OCI-LY3 (cell line): Measurements from ENCODE around the gene FAM13C.

ENCODE experiments used
- H2AFZ ChIP-seq: fragments of 200-600, 300-600 bp; shearing (Covaris generic); 2 replicates; pipeline ENCODE4 v1.6.0; 2014; ENCODE audit warnings: antibody characterized with exemption, low read depth, low read length
- H3K27ac ChIP-seq: fragments of 200-600, 300-600 bp; sonication (generic); 2 replicates; pipeline ENCODE4 v1.5.1; 2014; ENCODE audit warnings: mild to moderate bottlenecking, low read length, moderate library complexity, mixed read lengths
- H3K27me3 ChIP-seq: fragments of 200-600, 300-600 bp; sonication (generic); 2 replicates; pipeline ENCODE4 v1.6.1; 2014; ENCODE audit warnings: low read depth, low read length, mixed read lengths
- H3K36me3 ChIP-seq: fragments of 200-600, 300-600 bp; sonication (generic); replicated peaks from 2 replicates; pipeline ENCODE3; 2014; ENCODE audit warnings: low read depth, low read length, mixed read lengths
- H3K4me1 ChIP-seq: fragments of 300-600, 200-600 bp; sonication (generic); 2 replicates; pipeline ENCODE4 v1.6.1; 2014; ENCODE audit warnings: low read length, mixed read lengths
- H3K4me2 ChIP-seq: fragments of 200-600, 300-600 bp; sonication (generic); 2 replicates; pipeline ENCODE4 v1.6.1; 2014; ENCODE audit warnings: low read length, mixed read lengths
- H3K4me3 ChIP-seq: fragments of 300-600, 200-600 bp; sonication (generic); 2 replicates; pipeline ENCODE4 v1.5.1; 2014; ENCODE audit warnings: antibody characterized with exemption, mild to moderate bottlenecking, low read length, moderate library complexity
- H3K79me2 ChIP-seq: fragments of 300-600, 200-600 bp; shearing (Covaris generic); 2 replicates; pipeline ENCODE4 v1.6.1; 2014; ENCODE audit warnings: mild to moderate bottlenecking, low read length, mixed read lengths
- H3K9ac ChIP-seq: fragments of 300-600, 200-600 bp; shearing (Covaris generic); 2 replicates; pipeline ENCODE4 v1.6.0; 2014; ENCODE audit warnings: mild to moderate bottlenecking, low read length, moderate library complexity
- H3K9me3 ChIP-seq: fragments of 200-600, 300-600 bp; shearing (Covaris generic); 2 replicates; pipeline ENCODE4 v1.6.1; 2014; ENCODE audit warnings: low read length, mixed read lengths; ENCODE audit not compliant: insufficient read depth
- H4K20me1 ChIP-seq: fragments of 200-600, 300-600 bp; sonication (generic); 2 replicates; pipeline ENCODE4 v1.6.1; 2016; ENCODE audit warnings: low read length, mixed read lengths; ENCODE audit not compliant: insufficient read depth
- CTCF ChIP-seq: fragments of 200-600, 300-600 bp; sonication (generic); IDR thresholded peaks from 2 replicates; pipeline ENCODE4 v1.5.1; 2014; ENCODE audit warnings: antibody characterized with exemption, low read length, low read depth
- EZH2phosphoT487 ChIP-seq: fragments of 200-600 bp; shearing (Covaris generic); IDR thresholded peaks from 2 replicates; pipeline ENCODE4 v1.6.1; 2018; ENCODE audit warnings: antibody characterized with exemption, mixed run types, low read depth

The FAM13C gene

DNA sequence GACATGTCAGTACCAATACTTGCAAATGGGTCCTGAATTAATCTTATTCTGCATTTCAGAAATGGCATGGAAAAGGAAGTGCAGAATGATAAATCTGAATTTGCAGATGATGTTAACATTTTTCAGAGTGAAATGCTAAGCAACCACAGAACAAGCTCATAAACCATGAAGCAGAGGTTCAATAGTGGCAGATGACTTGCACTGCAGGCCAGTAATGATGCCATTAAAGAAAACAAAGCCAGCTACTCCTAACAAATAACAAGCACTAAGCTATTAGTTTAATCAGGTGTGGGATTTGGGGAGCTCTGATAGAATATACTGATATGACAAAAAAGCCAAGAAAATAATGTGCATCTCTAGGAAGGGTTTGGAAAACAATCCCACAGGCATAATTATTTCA lies 85.4 kb downstream of the FAM13C start:
- Histone ChIP-seq H3K9me3 (no peaks in the 10 kb centered on the region), H2AFZ (no peak overlapping the region), H4K20me1 (no peaks in the 10 kb centered on the region), H3K4me1 (no peaks in the 10 kb centered on the region), H3K79me2 (no peaks in the 10 kb centered on the region), H3K9ac (no peak overlapping the region), H3K36me3 (no peaks in the 10 kb centered on the region), H3K27me3 (no peaks in the 10 kb centered on the region), H3K4me3 (no peak overlapping the region), H3K27ac (no peak overlapping the region), H3K4me2 (no peak overlapping the region)
- no peak for TF ChIP-seq CTCF
- no peak for TF ChIP-seq EZH2phosphoT487

GRCh38 chr10:59276133-59276532 lies 86.2 kb downstream of the FAM13C start:
- TF ChIP-seq CTCF (no peak), EZH2phosphoT487 (no peak)
- Histone ChIP-seq H3K79me2 (no peaks in the 10 kb centered on the region), H4K20me1 (no peaks in the 10 kb centered on the region), H3K27ac (no peak overlapping the region), H2AFZ (no peak overlapping the region), H3K4me3 (no peak overlapping the region), H3K9me3 (no peaks in the 10 kb centered on the region), H3K36me3 (no peaks in the 10 kb centered on the region), H3K9ac (no peak overlapping the region), H3K4me2 (no peak overlapping the region), H3K4me1 (no peaks in the 10 kb centered on the region), H3K27me3 (no peaks in the 10 kb centered on the region)

GRCh38 chr10:59273445-59273844 lies 88.9 kb downstream of the FAM13C start:
- TF ChIP-seq CTCF (no peak), EZH2phosphoT487 (no peak)
- Histone ChIP-seq H3K79me2 (no peaks in the 10 kb centered on the region), H3K4me3 (no peak overlapping the region), H3K9ac (no peak overlapping the region), H4K20me1 (no peaks in the 10 kb centered on the region), H3K4me2 (no peak overlapping the region), H3K4me1 (no peaks in the 10 kb centered on the region), H3K27me3 (no peaks in the 10 kb centered on the region), H3K27ac (no peak overlapping the region), H3K36me3 (no peaks in the 10 kb centered on the region), H2AFZ (no peak overlapping the region), H3K9me3 (no peaks in the 10 kb centered on the region)

DNA sequence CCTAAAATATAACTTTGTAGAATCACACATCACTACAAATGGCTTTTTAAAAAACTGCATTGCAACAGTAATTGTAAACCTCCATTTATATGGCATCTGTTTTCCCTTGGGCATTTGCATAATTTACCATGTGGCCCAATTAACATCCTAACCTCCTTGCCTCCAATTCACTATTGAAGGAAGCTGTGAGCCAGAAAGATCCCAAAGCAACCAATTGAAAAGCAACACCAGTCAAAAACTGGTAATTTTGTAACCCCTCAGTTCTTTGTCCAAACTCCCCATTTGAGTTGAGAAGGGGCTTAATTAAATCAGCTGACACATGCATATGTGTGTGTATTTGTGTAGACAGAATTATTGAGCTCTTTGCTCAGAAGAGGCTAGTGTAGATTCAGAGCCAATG lies 90.3 kb downstream of the FAM13C start:
- H3K36me3 ChIP-seq: no peaks in the 10 kb centered on the region
- H3K27ac ChIP-seq: no peak overlapping the region
- no peak overlapping the region for H3K9ac ChIP-seq
- no peak overlapping the region for H2AFZ ChIP-seq
- H3K4me1 ChIP-seq: no peaks in the 10 kb centered on the region
- H3K4me2 ChIP-seq: no peak overlapping the region
- H4K20me1 ChIP-seq: no peaks in the 10 kb centered on the region
- no peaks in the 10 kb centered on the region for H3K79me2 ChIP-seq
- no peaks in the 10 kb centered on the region for H3K9me3 ChIP-seq
- no peak overlapping the region for H3K4me3 ChIP-seq
- no peaks in the 10 kb centered on the region for H3K27me3 ChIP-seq
- TF ChIP-seq CTCF (no peak), EZH2phosphoT487 (no peak)
